Right lobe of liver (tissue), 6 donors: ENCODE data around the gene SPATA25. TPM values are rescaled to one million over a fixed set of nuclear protein-coding genes. Genes with fewer than 3 reads are reported as not detected.
A peak's percentile ranks its signal among the peaks of the same experiment; 100 is the strongest.

Experiments
- ATAC-seq, 4 donors: fragments of 200-7000 bp; cut with Tn5 transposase; one replicate each; pipeline ENCODE4 v1.9.1; 2020; ENCODE audit warnings: mild to moderate bottlenecking in 4 of 4, moderate library complexity in 4 of 4
- DNase-seq, 3 donors: peaks; one replicate each; pipeline ENCODE4 v3.0.0-alpha.2; 2020
- H3K27ac ChIP-seq, 3 donors: fragments of 200-600 bp; one replicate each; pipeline ENCODE4 v1.8.0; 2022
- H3K27me3 ChIP-seq, 2 donors: fragments of 200-600 bp; one replicate each; pipeline ENCODE4 v1.8.0; 2022
- H3K36me3 ChIP-seq, 4 donors: fragments of 200-600 bp; sonication (generic) in 1 of 4; one replicate each; pipeline versions ENCODE4 v1.5.1 to v1.8.0; 2017 to 2022; ENCODE audit warnings: control low read depth in 1 of 4
- H3K4me1 ChIP-seq, 4 donors: fragments of 200-600 bp; sonication (generic) in 1 of 4; one replicate each; pipeline versions ENCODE4 v1.5.1 to v1.8.0; 2017 to 2022; ENCODE audit warnings: control low read depth in 1 of 4
- H3K4me3 ChIP-seq, 3 donors: fragments of 200-600 bp; one replicate each; pipeline ENCODE4 v1.8.0; 2022
- H3K9me3 ChIP-seq, 4 donors: fragments of 200-600 bp; sonication (generic) in 1 of 4; one replicate each; pipeline versions ENCODE4 v1.5.1 to v1.8.0; 2017 to 2022; ENCODE audit warnings: control low read depth in 1 of 4
- POLR2A ChIP-seq: fragments of 450-650 bp; IDR thresholded peaks from one replicate; pipeline ENCODE4 v1.6.1; 2017; ENCODE audit warnings: antibody characterized with exemption, mild to moderate bottlenecking
- WGBS: methylation state at CpG from one replicate; pipeline ENCODE4 v1.1.6; 2018; ENCODE audit warnings: low coverage, low lambda C conversion rate; ENCODE audit not compliant: insufficient coverage; ENCODE audit errors: missing lambda C conversion rate; 5-methylcytosine and 5-hydroxymethylcytosine counted together
- intact Hi-C, 2 donors: fragments of 100-400 bp; cut with DNase I; formaldehyde crosslinking; loops; one replicate each; pipeline versions ENCODE4 v1.11.2 to v1.14.1; 2022
- total RNA-seq, 6 experiments: library from RNA; depleted of rRNA in 2 of 6; stranded (reverse); fragments of >200 nt in 2 of 6; fragmentation: NEBNext Ultra II Directional in 3 of 6; extraction: Animal tissue kit (Norgen Biotek cat#: 25700) in 3 of 6; gene quantifications; one replicate each; pipeline versions ENCODE4 v1.1.0 to v1.2.4, GENCODE V29; 2016 to 2023
- TF ChIP-seq, protein P1 (sequence below), 4 donors: fragments of 200-600 bp in 3 of 4; fragments of 450-650 bp in 1 of 4; IDR thresholded peaks; one replicate each; pipeline versions ENCODE4 v1.5.1 to v1.8.0; 2016 to 2022; ENCODE audit warnings: antibody characterized with exemption in 4 of 4, mild to moderate bottlenecking in 2 of 4
- donor health status: DM: no; HTN: yes; CAD: no.
- donor health status: DM: no; HTN: no; CAD: no.
- donor health status: DM: no; HTN: no; CAD: no.
- donor health status: DM: no; HTN: yes; CAD: no.
- donor health status: DM: no; HTN: yes; CAD: no.

The SPATA25 gene
- total RNA-seq, 6 experiments from 2014 or later = 0.50 to 3.2 (median 2.0) TPM

DNA sequence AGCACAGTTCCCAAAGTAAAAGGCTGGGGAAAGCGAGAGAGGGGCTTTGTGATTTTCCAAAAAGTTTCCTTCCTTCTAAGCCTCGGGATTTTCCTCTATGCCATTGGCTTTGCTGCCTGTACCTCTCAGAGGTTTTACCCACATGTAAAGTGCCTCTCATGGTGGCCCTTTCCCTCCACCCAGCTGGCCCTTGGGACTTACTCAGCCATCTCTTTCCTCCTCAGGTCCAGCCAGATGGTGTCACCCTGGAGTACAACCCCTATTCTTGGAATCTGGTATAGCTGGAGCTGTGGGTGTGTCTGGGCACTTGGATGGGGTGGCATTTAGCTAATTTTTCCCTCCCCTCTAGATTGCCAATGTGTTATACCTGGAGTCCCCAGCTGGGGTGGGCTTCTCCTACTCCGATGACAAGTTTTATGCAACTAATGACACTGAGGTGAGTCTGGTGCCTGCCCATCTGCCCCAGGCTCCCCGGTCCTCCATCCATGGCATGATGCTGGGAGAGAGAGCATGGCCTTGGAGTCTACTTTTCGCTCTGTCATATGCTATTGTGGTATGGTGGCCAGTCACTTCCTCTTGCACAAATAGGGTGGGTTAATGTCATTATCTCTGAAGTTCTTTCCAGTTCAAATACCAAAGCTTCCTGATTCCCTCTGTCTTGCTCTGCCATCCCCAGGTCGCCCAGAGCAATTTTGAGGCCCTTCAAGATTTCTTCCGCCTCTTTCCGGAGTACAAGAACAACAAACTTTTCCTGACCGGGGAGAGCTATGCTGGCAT, 4.8 kb upstream of the SPATA25 start:
- intact Hi-C loops = loop anchor here in 1 of 2 donors (10.0 kb wide), 1 partner anchor 53 kb away; no protein-coding TSS in a partner anchor
- Histone ChIP-seq H3K9me3 (no peaks in the 10 kb centered on the region), H3K27me3 (no peaks in the 10 kb centered on the region), H3K27ac (peak overlapping the region in 2 of 3 donors; percentile 81 to 82), H3K4me3 (peak overlapping the region; percentile 75 to 93 (median 77)), H3K36me3 (peaks cover 0 to 34% (median 17%) of the 10 kb centered on the region in 4 donors), H3K4me1 (peaks cover 0 to 38% (median 6%) of the 10 kb centered on the region in 4 donors)
- 56% methylated on average over 8 of the region's 9 CpGs for WGBS
- no peak for TF ChIP-seq POLR2A
- TF ChIP-seq, protein P1, sequence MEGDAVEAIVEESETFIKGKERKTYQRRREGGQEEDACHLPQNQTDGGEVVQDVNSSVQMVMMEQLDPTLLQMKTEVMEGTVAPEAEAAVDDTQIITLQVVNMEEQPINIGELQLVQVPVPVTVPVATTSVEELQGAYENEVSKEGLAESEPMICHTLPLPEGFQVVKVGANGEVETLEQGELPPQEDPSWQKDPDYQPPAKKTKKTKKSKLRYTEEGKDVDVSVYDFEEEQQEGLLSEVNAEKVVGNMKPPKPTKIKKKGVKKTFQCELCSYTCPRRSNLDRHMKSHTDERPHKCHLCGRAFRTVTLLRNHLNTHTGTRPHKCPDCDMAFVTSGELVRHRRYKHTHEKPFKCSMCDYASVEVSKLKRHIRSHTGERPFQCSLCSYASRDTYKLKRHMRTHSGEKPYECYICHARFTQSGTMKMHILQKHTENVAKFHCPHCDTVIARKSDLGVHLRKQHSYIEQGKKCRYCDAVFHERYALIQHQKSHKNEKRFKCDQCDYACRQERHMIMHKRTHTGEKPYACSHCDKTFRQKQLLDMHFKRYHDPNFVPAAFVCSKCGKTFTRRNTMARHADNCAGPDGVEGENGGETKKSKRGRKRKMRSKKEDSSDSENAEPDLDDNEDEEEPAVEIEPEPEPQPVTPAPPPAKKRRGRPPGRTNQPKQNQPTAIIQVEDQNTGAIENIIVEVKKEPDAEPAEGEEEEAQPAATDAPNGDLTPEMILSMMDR (IDR thresholded peaks at IDR 0.05) = peak in 1 of 4 donors; percentile 6
- DNase-seq (no peak), ATAC-seq (peak in 1 of 4 donors; percentile 23)

DNA sequence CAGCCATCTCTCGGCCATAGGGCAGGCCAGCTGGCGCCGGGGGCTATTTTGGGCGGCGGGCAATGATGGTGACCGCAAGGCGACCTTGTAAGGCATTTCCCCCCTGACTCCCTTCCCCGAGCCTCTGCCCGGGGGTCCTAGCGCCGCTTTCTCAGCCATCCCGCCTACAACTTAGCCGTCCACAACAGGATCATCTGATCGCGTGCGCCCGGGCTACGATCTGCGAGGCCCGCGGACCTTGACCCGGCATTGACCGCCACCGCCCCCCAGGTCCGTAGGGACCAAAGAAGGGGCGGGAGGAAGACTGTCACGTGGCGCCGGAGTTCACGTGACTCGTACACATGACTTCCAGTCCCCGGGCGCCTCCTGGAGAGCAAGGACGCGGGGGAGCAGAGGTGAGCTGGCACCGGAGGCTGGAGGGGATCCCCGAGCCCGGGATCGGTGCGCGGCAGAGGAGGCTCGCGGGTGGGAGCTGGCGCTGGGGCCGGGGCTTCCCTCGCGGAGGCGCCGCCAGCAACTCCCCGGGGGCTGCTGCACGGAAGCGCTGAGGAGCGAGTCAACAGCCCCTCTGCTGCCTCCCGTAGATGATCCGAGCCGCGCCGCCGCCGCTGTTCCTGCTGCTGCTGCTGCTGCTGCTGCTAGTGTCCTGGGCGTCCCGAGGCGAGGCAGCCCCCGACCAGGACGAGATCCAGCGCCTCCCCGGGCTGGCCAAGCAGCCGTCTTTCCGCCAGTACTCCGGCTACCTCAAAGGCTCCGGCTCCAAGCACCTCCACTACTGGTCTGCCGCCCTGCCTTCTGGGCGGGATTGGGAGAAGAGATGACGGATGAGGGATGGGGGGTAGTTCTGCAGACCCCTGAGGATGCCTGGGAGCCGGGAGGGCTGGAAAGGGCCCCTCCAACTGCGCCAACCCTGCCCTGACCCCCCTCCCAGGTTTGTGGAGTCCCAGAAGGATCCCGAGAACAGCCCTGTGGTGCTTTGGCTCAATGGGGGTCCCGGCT, 3.9 kb upstream of the SPATA25 start, which contains the start of the genes CTSA and NEURL2:
CTSA (plus strand) TSS at position 351 of the 999 bp plus-strand sequence; CDS start at position 585, 234 bp downstream.
NEURL2 (minus strand) TSS at position 224 of the 999 bp plus-strand sequence; CDS start at position 7, 217 bp downstream.
- peak; percentile 82 to 89 (median 84) for ATAC-seq
- H3K27ac ChIP-seq = peak within 1 kb of the TSS; percentile 75 to 82 (median 81)
- H3K4me1 ChIP-seq = peaks cover 0 to 38% (median 6%) of the 10 kb centered on the region in 4 donors
- no peaks in the 10 kb centered on the region for H3K27me3 ChIP-seq
- H3K9me3 ChIP-seq = no peaks in the 10 kb centered on the region
- WGBS = 3% methylated on average over 5 of the region's 78 CpGs
- intact Hi-C loops = loop anchor here in 1 of 2 donors (10.0 kb wide), 1 partner anchor 54 kb away; no protein-coding TSS in a partner anchor
- H3K4me3 ChIP-seq = peak within 1 kb of the TSS; percentile 75 to 93 (median 77)
- peaks cover 0 to 29% (median 12%) of the 10 kb centered on the region in 4 donors for H3K36me3 ChIP-seq
- DNase-seq = peak; percentile 95 to 97 (median 97)
- TF ChIP-seq POLR2A = peak; percentile 80
- TF ChIP-seq, protein P1 (IDR thresholded peaks at IDR 0.05) = peak in 1 of 4 donors; percentile 15

DNA sequence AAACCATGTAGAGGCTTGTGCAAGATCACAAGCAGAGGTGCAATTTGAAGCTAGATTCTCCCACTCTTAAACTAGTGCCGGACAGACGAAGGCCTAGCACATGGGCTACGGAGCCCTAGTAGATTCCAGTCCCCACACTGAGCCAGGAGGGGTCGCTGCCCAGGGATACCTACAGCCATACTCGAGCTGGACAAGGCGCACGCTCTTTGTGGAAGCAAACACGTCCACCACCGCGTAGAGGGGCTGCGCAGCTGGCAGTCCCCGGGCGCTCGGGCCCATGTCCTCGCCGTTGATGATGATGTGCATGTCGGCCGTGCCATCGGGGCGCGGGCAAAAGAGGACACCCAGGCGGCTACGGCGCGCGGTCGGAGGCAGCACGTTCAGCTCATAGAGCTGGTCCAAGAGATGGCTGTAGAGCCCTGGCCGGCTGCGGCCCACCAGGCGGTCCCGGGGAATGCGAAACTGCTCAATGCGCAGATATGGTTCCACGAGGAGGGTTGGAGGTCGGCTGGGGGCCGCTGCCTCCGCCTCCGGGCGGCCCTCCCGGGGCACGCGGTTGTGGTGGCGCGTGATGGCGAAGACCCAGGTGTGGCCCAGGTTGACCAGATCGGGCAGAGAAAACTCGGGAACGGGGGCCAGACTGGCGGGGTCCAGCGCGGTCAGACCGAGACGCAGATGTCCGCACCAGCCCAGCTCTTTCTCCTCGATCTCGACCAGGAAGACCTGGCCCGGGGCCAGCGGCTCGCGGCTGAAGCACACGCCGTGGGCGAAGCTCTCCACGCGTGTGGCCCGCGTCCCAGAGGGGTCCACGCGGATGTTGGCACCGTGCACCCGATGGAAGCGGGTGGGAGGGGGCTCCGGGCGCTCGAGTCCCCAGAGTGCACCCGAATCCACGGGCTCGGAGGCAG, 2.9 kb upstream of the SPATA25 start:
- intact Hi-C loops = loop anchor here in 1 of 2 donors (10.0 kb wide), 1 partner anchor 54 kb away; no protein-coding TSS in a partner anchor
- peak; percentile 28 for TF ChIP-seq POLR2A
- TF ChIP-seq, protein P1 (IDR thresholded peaks at IDR 0.05) = peak; percentile 53 to 75 (median 73)
- peak overlapping the region; percentile 75 to 93 (median 77) for H3K4me3 ChIP-seq
- no peaks in the 10 kb centered on the region for H3K9me3 ChIP-seq
- no peaks in the 10 kb centered on the region for H3K27me3 ChIP-seq
- WGBS = under 1% methylated on average over 26 of the region's 79 CpGs
- ATAC-seq = peak; percentile 71 to 81 (median 77)
- peak overlapping the region; percentile 75 to 82 (median 81) for H3K27ac ChIP-seq
- H3K4me1 ChIP-seq = peaks cover 0 to 38% (median 6%) of the 10 kb centered on the region in 4 donors
- DNase-seq = peak; percentile 82 to 87 (median 86)
- H3K36me3 ChIP-seq = peaks cover 0 to 21% (median 9%) of the 10 kb centered on the region in 4 donors
